GM18502 (cell line): ENCODE results near the gene DHDDS.

Experiments used
- ATAC-seq: cut with Tn5 transposase; IDR thresholded peaks from one replicate; pipeline ENCODE4 v1.9.1; 2021; ENCODE audit warnings: mild to moderate bottlenecking; ENCODE audit not compliant: unreplicated experiment, poor library complexity

Gene DHDDS

DNA sequence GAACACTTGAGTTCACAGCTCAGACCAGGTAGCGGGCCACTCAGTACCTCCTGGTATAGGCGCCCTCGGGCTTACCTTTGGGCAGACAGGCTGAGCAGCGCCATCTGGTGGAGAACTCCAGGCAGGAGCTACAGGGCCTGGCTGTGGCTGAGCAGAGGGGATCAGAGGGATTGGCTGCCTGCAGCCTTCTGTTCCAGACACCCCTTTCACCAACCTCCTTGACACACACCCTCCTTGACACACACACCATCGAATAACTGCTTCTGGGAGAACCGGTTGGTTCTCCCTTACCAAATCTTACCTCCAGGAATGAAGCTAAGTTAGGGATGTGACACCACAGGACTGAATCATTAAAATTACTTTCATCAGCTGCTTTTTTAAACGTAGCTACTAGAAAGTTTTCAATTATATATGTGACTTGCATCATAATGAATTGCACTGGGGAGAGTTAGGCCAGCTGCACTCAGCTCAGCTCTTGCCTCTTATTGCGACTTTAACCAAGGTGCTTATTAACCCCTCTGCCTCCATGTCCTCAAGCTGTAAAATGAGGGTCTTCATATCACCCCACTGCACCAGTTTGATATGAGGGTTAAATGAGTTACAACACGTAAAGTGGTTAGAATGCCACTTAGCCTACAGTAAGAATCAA is 14.9 kb upstream of the DHDDS start:
- peak; percentile 68 for ATAC-seq

DNA sequence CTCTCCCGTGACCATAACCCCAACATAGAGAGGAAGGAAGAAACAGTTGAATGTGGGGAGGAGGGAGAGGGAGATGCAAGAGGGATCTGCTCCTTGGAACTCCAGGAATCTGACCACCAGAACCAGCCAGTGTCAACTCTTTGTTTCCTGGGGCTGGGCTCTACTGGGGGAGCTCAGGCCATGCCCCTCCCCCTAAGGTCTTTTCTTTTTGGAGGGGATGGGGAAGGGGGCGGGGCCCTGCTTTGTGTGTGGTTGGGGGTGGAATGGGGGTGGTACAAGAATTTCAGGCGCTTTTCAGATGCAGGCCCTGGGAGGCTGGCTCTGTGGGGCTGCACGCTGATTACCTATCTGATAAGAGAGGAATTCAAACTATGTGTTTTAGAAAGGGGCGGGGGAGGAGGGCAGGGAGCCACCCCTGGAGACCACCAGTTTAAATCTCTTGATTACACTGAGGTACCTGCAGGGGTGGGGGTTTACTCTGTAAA is 13.2 kb upstream of the DHDDS start:
- no peak for ATAC-seq

DNA sequence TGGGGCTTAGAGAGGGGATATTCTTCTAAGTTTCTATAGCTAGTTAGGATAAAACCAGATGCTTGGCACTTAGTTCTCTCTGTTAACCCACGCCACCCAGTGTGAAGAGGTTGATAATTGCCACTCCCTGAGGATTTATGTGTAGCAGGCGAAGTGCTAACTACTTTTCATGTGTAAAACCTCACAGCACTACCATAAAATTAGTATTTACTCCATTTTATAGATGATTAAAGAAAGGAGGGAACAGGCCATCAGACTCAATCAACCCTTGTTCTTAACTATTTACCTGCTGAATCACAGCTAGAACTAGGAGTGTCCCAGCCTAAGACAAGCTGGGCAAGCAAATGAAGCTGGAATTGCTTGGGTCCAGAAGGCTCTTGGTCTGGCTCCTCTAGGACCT is 12.6 kb upstream of the DHDDS start:
- ATAC-seq: no peak

DNA sequence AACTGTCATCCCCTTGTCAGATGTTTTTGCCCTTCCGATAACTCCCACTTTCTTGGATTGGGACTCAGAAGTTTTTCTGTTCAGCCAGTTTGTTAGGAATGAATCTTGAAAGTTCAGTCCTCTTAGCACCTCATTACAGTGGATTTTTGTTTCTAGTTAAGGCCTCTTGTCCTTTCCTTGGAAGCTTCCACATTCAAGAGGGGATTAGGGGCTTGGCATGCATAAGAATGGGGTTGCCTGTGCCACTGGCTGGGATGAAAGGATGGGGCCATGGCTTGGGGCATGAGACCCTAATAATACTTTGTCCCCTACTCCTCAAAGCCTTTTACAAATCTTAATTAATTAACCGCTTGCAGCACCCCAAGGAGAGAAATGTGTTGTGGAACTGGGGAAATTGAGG is 2.4 kb upstream of the DHDDS start:
- ATAC-seq: no peak

GRCh38 chr1:26432793-26433192 is 672 bp downstream of the DHDDS start:
- no peak for ATAC-seq

- ATAC-seq: no peak
Measured at GRCh38 chr1:26434161-26434752, 2.1 kb downstream of the DHDDS start.

DNA sequence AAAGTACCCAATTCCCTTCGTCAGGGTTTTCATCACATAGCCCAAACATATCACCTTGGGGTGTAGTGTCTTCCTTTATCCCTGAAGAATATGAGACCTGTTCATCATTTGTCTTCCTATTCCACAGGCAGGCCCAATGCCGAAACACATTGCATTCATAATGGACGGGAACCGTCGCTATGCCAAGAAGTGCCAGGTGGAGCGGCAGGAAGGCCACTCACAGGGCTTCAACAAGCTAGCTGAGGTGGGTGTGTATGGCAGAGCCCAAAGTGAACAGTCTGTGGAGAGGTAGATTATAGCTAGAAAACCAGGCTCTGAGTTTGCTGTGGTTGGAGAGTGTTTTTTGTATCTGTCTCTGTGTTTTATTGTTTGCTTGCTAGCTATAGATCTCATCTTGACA is 5.9 kb downstream of the DHDDS start:
- no peak for ATAC-seq

GRCh38 chr1:26440259-26440658 is 8.1 kb downstream of the DHDDS start:
- ATAC-seq: no peak

DNA sequence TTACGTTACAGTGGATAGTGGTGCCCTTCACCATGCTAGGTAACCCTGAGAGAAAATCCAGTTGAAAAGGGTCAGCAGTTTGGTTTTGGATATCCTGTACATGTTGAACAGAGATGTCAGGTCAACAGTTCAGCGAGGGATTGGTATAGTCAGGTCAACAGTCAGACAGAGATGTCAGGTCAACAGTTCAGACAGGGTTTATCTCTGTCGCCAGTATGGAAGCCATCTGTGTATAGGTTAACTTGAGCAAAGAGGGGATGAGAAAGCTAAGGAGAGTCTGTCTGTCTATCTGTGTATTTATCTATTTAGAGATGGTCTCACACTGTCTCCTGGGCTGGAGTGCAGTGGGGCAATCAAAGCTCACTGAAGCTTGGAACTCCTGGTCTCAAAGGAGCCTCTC is 17.7 kb downstream of the DHDDS start:
- no peak for ATAC-seq

GRCh38 chr1:26450908-26451307 is 18.8 kb downstream of the DHDDS start:
- ATAC-seq: no peak

GRCh38 chr1:26452459-26453183 is 20.5 kb downstream of the DHDDS start:
- ATAC-seq: no peak

GRCh38 chr1:26459148-26459547 is 27.0 kb downstream of the DHDDS start:
- no peak for ATAC-seq

GRCh38 chr1:26459573-26460031 is 27.5 kb downstream of the DHDDS start:
- no peak for ATAC-seq

- no peak for ATAC-seq
Measured at GRCh38 chr1:26468911-26469310, 36.8 kb downstream of the DHDDS start.

DNA sequence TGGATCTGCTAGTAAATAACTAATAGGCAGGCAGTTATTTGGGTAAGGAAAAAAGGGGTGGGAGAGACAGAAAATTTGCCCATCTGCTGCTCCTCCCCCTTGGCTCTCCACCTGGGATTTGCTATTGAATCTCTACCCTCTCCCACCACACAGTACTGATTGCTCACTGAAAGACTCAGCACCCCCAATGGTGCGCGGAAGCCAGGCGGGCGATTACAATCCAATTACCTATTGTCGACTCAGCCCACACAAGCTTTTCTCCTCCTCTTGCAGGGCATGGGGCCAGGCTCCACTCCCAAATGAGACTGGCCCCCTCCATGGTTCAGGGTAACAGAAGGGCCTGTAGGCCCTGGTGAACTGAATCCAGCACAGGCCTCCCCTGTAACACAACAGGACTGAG is 37.4 kb downstream of the DHDDS start:
- no peak for ATAC-seq

DNA sequence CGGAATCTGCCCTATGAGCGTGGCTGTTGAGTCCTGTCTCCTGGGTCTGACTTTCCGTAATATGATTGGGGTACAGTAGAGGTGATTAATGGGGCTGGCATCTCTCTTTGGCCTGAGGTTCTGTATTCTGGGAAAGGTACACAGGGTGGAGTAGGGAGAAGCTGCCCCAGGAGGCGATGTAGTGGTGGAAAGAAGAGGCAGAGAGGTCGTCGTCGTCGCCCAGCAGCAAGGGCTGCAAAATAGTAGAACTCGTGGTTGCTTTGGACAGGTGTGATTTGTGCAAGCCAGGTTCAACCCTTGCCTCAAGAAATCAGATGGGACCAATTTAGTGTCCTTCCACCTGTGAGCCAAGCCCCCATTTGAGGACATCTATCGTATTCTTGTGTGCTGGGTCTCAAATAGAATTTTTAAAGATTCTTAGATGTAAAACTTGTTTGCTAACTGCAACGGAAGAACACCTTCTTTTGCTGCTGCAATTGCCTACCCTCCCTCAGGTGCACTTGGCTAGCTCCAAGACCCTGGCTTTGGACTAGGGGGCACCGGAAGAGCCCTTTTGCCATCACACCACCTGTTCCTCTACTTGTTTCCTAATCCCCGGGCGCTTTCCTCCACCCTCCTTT is 38.9 kb downstream of the DHDDS start:
- no peak for ATAC-seq

DNA sequence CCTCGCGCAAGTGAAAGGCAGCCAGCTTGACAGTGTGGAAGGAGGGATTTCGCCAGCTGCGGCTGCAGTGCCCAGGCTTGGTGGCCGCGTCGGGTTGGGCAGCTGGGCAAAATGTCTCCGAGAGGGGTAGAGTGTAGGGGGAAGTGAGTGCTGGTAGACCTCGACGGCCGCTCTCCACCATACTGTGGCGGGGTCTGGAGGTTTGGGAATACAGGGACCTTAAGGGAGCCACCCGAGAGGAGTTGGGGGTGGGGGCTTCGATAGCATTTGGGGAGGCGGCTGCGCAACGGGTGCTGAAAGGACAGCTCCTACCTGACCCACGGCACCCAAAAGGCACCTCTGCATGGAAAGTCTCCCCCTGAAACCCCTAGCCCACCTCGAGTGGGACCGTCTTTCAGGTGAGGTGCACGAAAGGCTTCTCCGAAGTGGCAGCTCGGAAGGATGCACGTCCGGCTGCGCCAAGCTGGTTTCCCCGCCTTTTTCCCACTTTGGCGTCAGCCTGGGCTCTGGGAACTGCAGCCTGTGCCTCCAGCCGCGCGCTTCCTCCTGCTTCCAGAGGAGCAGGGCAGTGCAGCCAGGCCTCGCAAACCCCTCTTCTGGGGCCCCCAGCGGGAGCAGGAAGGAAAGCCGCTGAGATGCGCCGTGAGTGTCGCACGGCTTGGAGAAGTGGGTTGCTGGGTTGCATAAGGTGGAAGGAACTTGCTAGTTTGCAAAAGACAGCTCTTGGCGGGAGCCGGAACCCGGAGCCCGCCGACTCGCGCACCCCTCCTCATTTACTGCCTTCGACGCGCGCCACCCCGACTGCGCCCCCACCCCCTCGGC is 39.6 kb downstream of the DHDDS start:
- peak; percentile 4 for ATAC-seq

GRCh38 chr1:26472320-26472900 is 40.3 kb downstream of the DHDDS start, which contains the start of gene HMGN2:
Gene HMGN2, plus strand, starts transcription at chr1:26472440. Its CDS starts 173 bp downstream, at chr1:26472613.
- peak; percentile 59 for ATAC-seq

DNA sequence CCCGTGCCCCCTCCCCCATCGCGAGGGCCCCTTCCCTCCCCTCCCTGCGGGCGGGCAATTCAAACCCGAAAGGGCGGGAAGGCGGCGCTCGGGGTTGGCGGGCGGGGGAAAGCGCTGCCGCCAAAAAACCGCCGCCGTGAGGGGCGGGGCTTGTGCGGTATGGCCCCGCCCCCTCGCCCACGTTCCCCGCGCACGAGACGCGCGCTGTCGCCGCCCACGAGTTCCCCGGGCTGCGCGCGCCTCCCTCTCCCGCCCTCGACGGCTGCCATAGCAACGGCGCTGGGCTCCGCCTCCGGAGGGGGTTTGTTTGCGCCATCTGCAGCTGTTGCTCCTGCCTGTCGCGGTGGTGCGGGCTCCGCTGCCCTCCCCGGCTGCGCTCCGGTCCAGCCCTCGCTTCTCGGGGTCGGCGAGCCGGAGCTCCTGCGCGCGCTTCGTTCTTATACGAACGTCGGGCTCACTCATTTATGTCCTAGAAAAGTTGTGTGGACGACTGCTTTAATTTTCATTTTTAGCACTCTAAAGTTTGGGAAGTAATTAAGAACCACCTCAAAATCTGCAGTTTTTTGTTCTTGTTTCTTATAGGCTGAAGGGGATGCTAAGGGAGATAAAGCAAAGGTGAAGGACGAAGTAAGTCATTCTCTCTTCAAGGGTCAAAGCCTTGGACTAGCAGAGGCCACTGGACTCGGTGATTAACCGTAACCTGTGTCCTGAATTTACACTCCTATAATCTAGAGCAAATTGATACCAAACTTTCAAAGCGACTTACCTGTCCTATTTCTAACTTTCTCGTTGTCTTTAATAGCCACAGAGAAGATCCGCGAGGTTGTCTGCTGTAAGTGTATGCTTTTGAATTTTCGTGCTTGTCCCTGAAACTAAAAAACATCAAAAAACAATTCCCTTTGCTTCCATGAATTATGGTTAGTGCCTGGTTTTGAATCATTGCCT is 41.1 kb downstream of the DHDDS start:
- ATAC-seq: peak; percentile 72
